ENCODE data around the gene RRP36. TPM values are rescaled to one million over a fixed set of nuclear protein-coding genes. Genes with fewer than 3 reads are reported as not detected.

The RRP36 gene
- total RNA-seq, 1 experiment from 2014 or later, result 115 TPM

- BruUV-seq (replicated peaks), result no TSS peak
- H3K27me3 ChIP-seq (replicated peaks; ENCODE audit: insufficient read depth, low read depth, low read length, poor library complexity), result no peaks in the 10 kb centered on the region
- POLR2A ChIA-PET (ENCODE audit: low non-redundant PET), result no interaction called here
- TF ChIP-seq, protein P1, sequence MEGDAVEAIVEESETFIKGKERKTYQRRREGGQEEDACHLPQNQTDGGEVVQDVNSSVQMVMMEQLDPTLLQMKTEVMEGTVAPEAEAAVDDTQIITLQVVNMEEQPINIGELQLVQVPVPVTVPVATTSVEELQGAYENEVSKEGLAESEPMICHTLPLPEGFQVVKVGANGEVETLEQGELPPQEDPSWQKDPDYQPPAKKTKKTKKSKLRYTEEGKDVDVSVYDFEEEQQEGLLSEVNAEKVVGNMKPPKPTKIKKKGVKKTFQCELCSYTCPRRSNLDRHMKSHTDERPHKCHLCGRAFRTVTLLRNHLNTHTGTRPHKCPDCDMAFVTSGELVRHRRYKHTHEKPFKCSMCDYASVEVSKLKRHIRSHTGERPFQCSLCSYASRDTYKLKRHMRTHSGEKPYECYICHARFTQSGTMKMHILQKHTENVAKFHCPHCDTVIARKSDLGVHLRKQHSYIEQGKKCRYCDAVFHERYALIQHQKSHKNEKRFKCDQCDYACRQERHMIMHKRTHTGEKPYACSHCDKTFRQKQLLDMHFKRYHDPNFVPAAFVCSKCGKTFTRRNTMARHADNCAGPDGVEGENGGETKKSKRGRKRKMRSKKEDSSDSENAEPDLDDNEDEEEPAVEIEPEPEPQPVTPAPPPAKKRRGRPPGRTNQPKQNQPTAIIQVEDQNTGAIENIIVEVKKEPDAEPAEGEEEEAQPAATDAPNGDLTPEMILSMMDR (conservative IDR thresholded peaks at IDR 0.05; ENCODE audit: low read depth, low read length), result no peak
- TF ChIP-seq EZH2 (IDR thresholded peaks at IDR 0.05; ENCODE audit: borderline replicate concordance, low read depth, low read length, poor library complexity, severe bottlenecking), result no peak
- DNase-seq (ENCODE audit: low spot score), result no peak
- H3K4me1 ChIP-seq (ENCODE audit: insufficient read depth, low read length, poor library complexity, severe bottlenecking), result no peaks in the 10 kb centered on the region
- intact Hi-C loops (cut with micrococcal nuclease; ENCODE audit: unreplicated experiment), result no loop called here
- H3K36me3 ChIP-seq (ENCODE audit: insufficient read depth, low read length, poor library complexity, severe bottlenecking), result peaks cover 55% of the 10 kb centered on the region
- no peaks in the 10 kb centered on the region for H3K9me3 ChIP-seq (ENCODE audit: low read depth, low read length, poor library complexity, severe bottlenecking)
- H3K27ac ChIP-seq (ENCODE audit: low read depth, low read length, poor library complexity, severe bottlenecking), result no peak overlapping the region
- CTCF ChIA-PET, result no interaction called here
- H3K4me3 ChIP-seq (ENCODE audit: low read depth, low read length, poor library complexity, severe bottlenecking), result no peak overlapping the region
Observed at GRCh38 chr6:43043310-43043709, 21.9 kb downstream of the RRP36 start.

GRCh38 chr6:43045371-43045930 lies 24.0 kb downstream of the RRP36 start:
- TF ChIP-seq EZH2 (IDR thresholded peaks at IDR 0.05; ENCODE audit: borderline replicate concordance, low read depth, low read length, poor library complexity, severe bottlenecking), result no peak
- TF ChIP-seq, protein P1 (conservative IDR thresholded peaks at IDR 0.05; ENCODE audit: low read depth, low read length), result no peak
- peaks cover 64% of the 10 kb centered on the region for H3K36me3 ChIP-seq (ENCODE audit: insufficient read depth, low read length, poor library complexity, severe bottlenecking)
- POLR2A ChIA-PET (ENCODE audit: low non-redundant PET), result interaction anchor here (0.8 kb wide), 1 partner anchor 14 kb away, joined by 3 read pairs; the partner anchor contains the start of genes KLC4 and MRPL2

GRCh38 chr6:43047998-43048397 lies 26.6 kb downstream of the RRP36 start:
- no TSS peak for BruUV-seq (replicated peaks)

More at GRCh38 chr6:43045371-43045930, 24.0 kb downstream of the RRP36 start:
- Histone ChIP-seq H3K27me3 (replicated peaks; ENCODE audit: insufficient read depth, low read depth, low read length, poor library complexity) (no peaks in the 10 kb centered on the region), H3K27ac (ENCODE audit: low read depth, low read length, poor library complexity, severe bottlenecking) (no peak overlapping the region), H3K9me3 (ENCODE audit: low read depth, low read length, poor library complexity, severe bottlenecking) (no peaks in the 10 kb centered on the region), H3K4me1 (ENCODE audit: insufficient read depth, low read length, poor library complexity, severe bottlenecking) (no peaks in the 10 kb centered on the region), H3K4me3 (ENCODE audit: low read depth, low read length, poor library complexity, severe bottlenecking) (no peak overlapping the region)
- DNase-seq (ENCODE audit: low spot score), result no peak
- BruUV-seq (replicated peaks), result no TSS peak
- intact Hi-C loops (cut with micrococcal nuclease; ENCODE audit: unreplicated experiment), result no loop called here
- CTCF ChIA-PET, result no interaction called here

More at GRCh38 chr6:43047998-43048397, 26.6 kb downstream of the RRP36 start:
- no peak overlapping the region for H3K4me3 ChIP-seq (ENCODE audit: low read depth, low read length, poor library complexity, severe bottlenecking)
- TF ChIP-seq, protein P1 (conservative IDR thresholded peaks at IDR 0.05; ENCODE audit: low read depth, low read length), result no peak
- TF ChIP-seq EZH2 (IDR thresholded peaks at IDR 0.05; ENCODE audit: borderline replicate concordance, low read depth, low read length, poor library complexity, severe bottlenecking), result no peak
- no peak overlapping the region for H3K27ac ChIP-seq (ENCODE audit: low read depth, low read length, poor library complexity, severe bottlenecking)
- intact Hi-C loops (cut with micrococcal nuclease; ENCODE audit: unreplicated experiment), result no loop called here
- H3K27me3 ChIP-seq (replicated peaks; ENCODE audit: insufficient read depth, low read depth, low read length, poor library complexity), result no peaks in the 10 kb centered on the region
- peaks cover 19% of the 10 kb centered on the region for H3K4me1 ChIP-seq (ENCODE audit: insufficient read depth, low read length, poor library complexity, severe bottlenecking)
- H3K36me3 ChIP-seq (ENCODE audit: insufficient read depth, low read length, poor library complexity, severe bottlenecking), result peaks cover 66% of the 10 kb centered on the region
- ChIA-PET CTCF (no interaction called here), POLR2A (ENCODE audit: low non-redundant PET) (no interaction called here)
- H3K9me3 ChIP-seq (ENCODE audit: low read depth, low read length, poor library complexity, severe bottlenecking), result no peaks in the 10 kb centered on the region
- DNase-seq (ENCODE audit: low spot score), result no peak
